ENCODE data around the gene AFAP1L2. TPM values are rescaled to one million over a fixed set of nuclear protein-coding genes. Genes with fewer than 3 reads are reported as not detected.

AFAP1L2 gene
- total and polyA plus RNA-seq, 9 of the 15 experiments (the other 6 are each of a cell fraction or from before 2014, with no cell fraction given): 0.07 TPM; not detected in 8

DNA sequence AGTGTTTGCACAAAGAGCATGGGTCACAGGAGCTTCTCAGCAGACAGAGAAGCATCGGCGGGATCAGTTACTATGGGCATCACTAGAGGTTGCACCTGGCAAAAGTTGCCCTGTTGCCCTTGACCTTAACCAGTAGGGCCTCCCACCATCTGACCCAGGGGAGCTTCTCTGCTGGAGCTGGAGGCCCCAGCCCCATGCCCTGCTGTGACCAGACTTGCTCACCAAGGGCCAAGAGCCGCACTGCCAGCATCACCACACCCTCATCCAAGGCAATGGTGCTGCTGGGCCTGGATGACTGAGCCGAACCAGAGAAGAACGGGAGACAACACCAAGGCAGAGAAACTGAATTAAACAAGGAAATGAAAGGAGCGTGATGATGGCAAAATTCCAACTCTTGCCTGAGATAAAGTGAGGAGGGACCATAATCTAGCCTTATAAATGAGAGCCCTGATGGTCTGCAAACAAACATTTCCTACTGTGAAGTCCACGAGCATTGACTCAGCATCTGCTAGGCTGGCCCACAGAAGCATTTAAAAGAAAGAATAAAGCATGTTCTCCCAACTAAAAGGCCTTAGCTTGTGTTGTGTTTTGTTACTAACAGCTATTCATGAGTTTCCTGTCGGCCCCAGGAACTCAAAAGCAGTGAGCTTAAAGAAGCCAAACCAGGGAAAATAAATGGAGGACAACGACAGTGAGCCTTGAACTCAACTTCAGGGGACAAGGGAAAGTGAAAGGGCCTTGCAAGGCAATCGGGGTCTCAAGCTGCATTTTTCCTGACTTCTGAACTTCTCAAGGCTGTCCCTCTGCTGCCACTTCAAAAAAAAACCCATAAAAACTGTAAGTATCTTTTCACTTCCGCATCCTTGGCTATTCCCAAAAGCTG is 60.4 kb downstream of the AFAP1L2 start:
- no peaks in the 10 kb centered on the region for H3K4me1 ChIP-seq (replicated peaks in 1 of 2; ENCODE audit: control insufficient read depth in 2 of 2, insufficient read depth in 2 of 2, low read length in 2 of 2)
- H4K20me1 ChIP-seq (replicated peaks; ENCODE audit: control insufficient read depth, insufficient read depth, low read length): no peaks in the 10 kb centered on the region
- H3K9me1 ChIP-seq (ENCODE audit: control insufficient read depth, insufficient read depth, low read length): no peaks in the 10 kb centered on the region
- H2AFZ ChIP-seq (ENCODE audit: low read depth, low read length): no peak overlapping the region
- no peaks in the 10 kb centered on the region for H3K36me3 ChIP-seq (ENCODE audit: control insufficient read depth, insufficient read depth, low read length)
- H3K27me3 ChIP-seq (ENCODE audit: control insufficient read depth in 2 of 2, insufficient read depth in 2 of 2, low read length in 2 of 2): peaks cover 0 to 31% of the 10 kb centered on the region in 2 experiments; a peak in 2 of 5 replicates
- in situ Hi-C loops (cut with MboI): no loop called here
- H3K4me2 ChIP-seq (ENCODE audit: insufficient read depth, low read length): no peak overlapping the region
- H3K27ac ChIP-seq (ENCODE audit: extremely low read depth, low read depth, low read length): no peak overlapping the region
- BruUV-seq (replicated peaks): no TSS peak
- no peaks in the 10 kb centered on the region for H3K9me3 ChIP-seq (replicated peaks; ENCODE audit: control insufficient read depth, insufficient read depth, low read depth, low read length)
- H3K79me2 ChIP-seq (ENCODE audit: control insufficient read depth, insufficient read depth, low read length): no peaks in the 10 kb centered on the region
- H3K4me3 ChIP-seq: no peak overlapping the region
- 2% methylated on average over 11 of the region's 11 CpGs for WGBS (ENCODE audit: insufficient coverage, low coverage, missing lambda C conversion rate)
- intact Hi-C loops (cut with micrococcal nuclease): no loop called here
- DNase-seq (ENCODE audit: extremely low read depth in 1 of 4, low spot score in 3 of 4) (no peak), FAIRE-seq (no peak), ATAC-seq (no peak)
- TF ChIP-seq, protein P1, sequence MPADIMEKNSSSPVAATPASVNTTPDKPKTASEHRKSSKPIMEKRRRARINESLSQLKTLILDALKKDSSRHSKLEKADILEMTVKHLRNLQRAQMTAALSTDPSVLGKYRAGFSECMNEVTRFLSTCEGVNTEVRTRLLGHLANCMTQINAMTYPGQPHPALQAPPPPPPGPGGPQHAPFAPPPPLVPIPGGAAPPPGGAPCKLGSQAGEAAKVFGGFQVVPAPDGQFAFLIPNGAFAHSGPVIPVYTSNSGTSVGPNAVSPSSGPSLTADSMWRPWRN (IDR thresholded peaks at IDR 0.05; ENCODE audit: low read depth): no peak
- TF ChIP-seq SNIP1 (IDR thresholded peaks at IDR 0.05; ENCODE audit: low read depth): no peak
- TF ChIP-seq, protein P2, sequence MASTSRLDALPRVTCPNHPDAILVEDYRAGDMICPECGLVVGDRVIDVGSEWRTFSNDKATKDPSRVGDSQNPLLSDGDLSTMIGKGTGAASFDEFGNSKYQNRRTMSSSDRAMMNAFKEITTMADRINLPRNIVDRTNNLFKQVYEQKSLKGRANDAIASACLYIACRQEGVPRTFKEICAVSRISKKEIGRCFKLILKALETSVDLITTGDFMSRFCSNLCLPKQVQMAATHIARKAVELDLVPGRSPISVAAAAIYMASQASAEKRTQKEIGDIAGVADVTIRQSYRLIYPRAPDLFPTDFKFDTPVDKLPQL (IDR thresholded peaks at IDR 0.05; ENCODE audit: extremely low read depth, insufficient read length): no peak
- no peak for TF ChIP-seq EP400 (IDR thresholded peaks at IDR 0.05)
- TF ChIP-seq MED1 (CRISPR knock-in tag; IDR thresholded peaks at IDR 0.05; ENCODE audit: borderline replicate concordance): no peak
- POLR2A ChIA-PET: no interaction called here
- no peak overlapping the region for H3K9ac ChIP-seq (ENCODE audit: insufficient read depth in 1 of 2, low read depth in 2 of 2, low read length in 2 of 2)
- CTCF ChIA-PET (ENCODE audit: low intra/inter-chr PET ratio): no interaction called here

All from K562 (cell line).